ENCODE measurements around the gene PDE4D.
"Not testable (repeated sequence)": the region's sequence is repeated elsewhere in the genome, so short reads cannot be mapped to it uniquely, and the experiment has no call there.

The PDE4D gene

GRCh38 chr5:59582746-59583145 is 310.8 kb downstream of the PDE4D start:
- DNase-seq (ENCODE audit: low spot score) = no peak

- no peak for DNase-seq (ENCODE audit: low spot score)
Measured at GRCh38 chr5:59579824-59580167, 313.7 kb downstream of the PDE4D start.

GRCh38 chr5:59579101-59579823 is 314.3 kb downstream of the PDE4D start:
- DNase-seq (ENCODE audit: low spot score) = no peak

GRCh38 chr5:59577485-59577884 is 316.0 kb downstream of the PDE4D start:
- no peak for DNase-seq (ENCODE audit: low spot score)

- DNase-seq (ENCODE audit: low spot score) = no peak
Measured at GRCh38 chr5:59575648-59576445, 317.7 kb downstream of the PDE4D start.

GRCh38 chr5:59573509-59573908 is 320.0 kb downstream of the PDE4D start:
- DNase-seq (ENCODE audit: low spot score) = not testable (repeated sequence)

GRCh38 chr5:59571067-59571466 is 322.5 kb downstream of the PDE4D start:
- no peak for DNase-seq (ENCODE audit: low spot score)

GRCh38 chr5:59569608-59570334 is 323.8 kb downstream of the PDE4D start:
- no peak for DNase-seq (ENCODE audit: low spot score)

- no peak for DNase-seq (ENCODE audit: low spot score)
Measured at GRCh38 chr5:59569158-59569557, 324.4 kb downstream of the PDE4D start.

- no peak for DNase-seq (ENCODE audit: low spot score)
Measured at GRCh38 chr5:59568161-59568560, 325.4 kb downstream of the PDE4D start.

- no peak for DNase-seq (ENCODE audit: low spot score)
Measured at GRCh38 chr5:59565551-59565950, 328.0 kb downstream of the PDE4D start.

- DNase-seq (ENCODE audit: low spot score) = no peak
Measured at GRCh38 chr5:59564895-59565294, 328.6 kb downstream of the PDE4D start.

- peak; percentile 62 for DNase-seq (ENCODE audit: low spot score)
Measured at GRCh38 chr5:59562756-59563389, 330.7 kb downstream of the PDE4D start.

- DNase-seq (ENCODE audit: low spot score) = no peak
Measured at GRCh38 chr5:59560553-59560952, 333.0 kb downstream of the PDE4D start.

- no peak for DNase-seq (ENCODE audit: low spot score)
Measured at GRCh38 chr5:59559847-59560246, 333.7 kb downstream of the PDE4D start.

GRCh38 chr5:59559323-59559722 is 334.2 kb downstream of the PDE4D start:
- no peak for DNase-seq (ENCODE audit: low spot score)

GRCh38 chr5:59558501-59558900 is 335.0 kb downstream of the PDE4D start:
- DNase-seq (ENCODE audit: low spot score) = no peak

- no peak for DNase-seq (ENCODE audit: low spot score)
Measured at GRCh38 chr5:59557572-59557971, 336.0 kb downstream of the PDE4D start.

GRCh38 chr5:59555596-59555995 is 337.9 kb downstream of the PDE4D start:
- DNase-seq (ENCODE audit: low spot score) = no peak

GRCh38 chr5:59554501-59554900 is 339.0 kb downstream of the PDE4D start:
- no peak for DNase-seq (ENCODE audit: low spot score)

GRCh38 chr5:59553992-59554391 is 339.5 kb downstream of the PDE4D start:
- no peak for DNase-seq (ENCODE audit: low spot score)

GRCh38 chr5:59548807-59549357 is 344.6 kb downstream of the PDE4D start:
- no peak for DNase-seq (ENCODE audit: low spot score)

All from kidney capillary endothelial cell (primary cell).